Breast epithelium (tissue), 3 donors: ENCODE data around the gene UBE2Q1.

Experiments
- CTCF ChIP-seq, 3 donors: fragments of 450-650 bp; IDR thresholded peaks; one replicate each; pipeline ENCODE4 v1.5.1; 2016 to 2017; ENCODE audit warnings: antibody characterized with exemption in 3 of 3, mild to moderate bottlenecking in 3 of 3, moderate library complexity in 3 of 3
- POLR2A ChIP-seq: fragments of 450-650 bp; IDR thresholded peaks from one replicate; pipeline ENCODE4 v1.6.1; 2016; ENCODE audit warnings: antibody characterized with exemption, mild to moderate bottlenecking, moderate library complexity
- POLR2AphosphoS5 ChIP-seq, 3 donors: sonication (generic); formaldehyde crosslinking; IDR thresholded peaks; one replicate each; pipeline ENCODE4 v1.6.1; 2017; ENCODE audit warnings: antibody characterized with exemption in 3 of 3

- TF ChIP-seq CTCF (IDR thresholded peaks at IDR 0.05) (no peak), POLR2A (no peak), POLR2AphosphoS5 (IDR thresholded peaks at IDR 0.05) (no peak)
Observed at GRCh38 chr1:154549202-154549770, 9.2 kb downstream of the UBE2Q1 start.
